Measurements from ENCODE around the gene NPIPA5. TPM values are rescaled to one million over a fixed set of nuclear protein-coding genes. Genes with fewer than 3 reads are reported as not detected.

Gene NPIPA5
- total and polyA plus RNA-seq, 2 of the 13 experiments (the other 11 are each of a cell fraction or from before 2014, with no cell fraction given): 9.7 to 21.5 TPM

- TF ChIP-seq CCDC6 (CRISPR knock-in tag; IDR thresholded peaks at IDR 0.05) (peak; percentile 58; the same call in 1 of the 2 replicates), TEAD2 (CRISPR knock-in tag; IDR thresholded peaks at IDR 0.05) (no peak), NFIC (IDR thresholded peaks at IDR 0.05; ENCODE audit: low read length) (peak; percentile 59), DRAP1 (CRISPR knock-in tag; IDR thresholded peaks at IDR 0.05) (peak; percentile 81; the same call in 1 of the 2 replicates), PRDM4 (CRISPR knock-in tag; IDR thresholded peaks at IDR 0.05; ENCODE audit: borderline replicate concordance) (0 out of 2 replicates have a peak, but pooled peaks have one; percentile 49), CREBL2 (CRISPR knock-in tag; IDR thresholded peaks at IDR 0.05; ENCODE audit: borderline replicate concordance) (no peak), NFYB (CRISPR knock-in tag; IDR thresholded peaks at IDR 0.05) (peak; percentile 28), THYN1 (CRISPR knock-in tag; IDR thresholded peaks at IDR 0.05; ENCODE audit: borderline replicate concordance, low read depth) (0 out of 2 replicates have a peak, but pooled peaks have one; percentile 61), CBX2 (IDR thresholded peaks at IDR 0.05; ENCODE audit: low read depth, low read length) (no peak), CBX2 (CRISPR knock-in tag; IDR thresholded peaks at IDR 0.05; ENCODE audit: low read depth) (no peak; the same call in 1 of the 2 replicates), ZNF333 (CRISPR knock-in tag; IDR thresholded peaks at IDR 0.05; ENCODE audit: borderline replicate concordance) (peak; percentile 42; the same call in 1 of the 2 replicates), ZNF557 (CRISPR knock-in tag; IDR thresholded peaks at IDR 0.05) (no peak), ZNF558 (CRISPR knock-in tag; IDR thresholded peaks at IDR 0.05; ENCODE audit: borderline replicate concordance) (0 out of 2 replicates have a peak, but pooled peaks have one; percentile 42), ZNF512B (CRISPR knock-in tag; IDR thresholded peaks at IDR 0.05; ENCODE audit: borderline replicate concordance) (no peak; the same call in 1 of the 2 replicates), ZNF484 (CRISPR knock-in tag; IDR thresholded peaks at IDR 0.05; ENCODE audit: borderline replicate concordance, low read depth) (no peak), HNRNPL (IDR thresholded peaks at IDR 0.05; ENCODE audit: low read depth, low read length) (no peak), PCBP1 (IDR thresholded peaks at IDR 0.05; ENCODE audit: borderline replicate concordance, low read depth, low read length) (no peak), ZNF572 (CRISPR knock-in tag; IDR thresholded peaks at IDR 0.05) (peak; percentile 98), RELA (CRISPR knock-in tag; IDR thresholded peaks at IDR 0.05) (no peak), ZNF101 (CRISPR knock-in tag; IDR thresholded peaks at IDR 0.05; ENCODE audit: borderline replicate concordance, low read depth) (no peak), ATF6 (CRISPR knock-in tag; conservative IDR thresholded peaks at IDR 0.05) (no peak; the same call in 1 of the 2 replicates), MIXL1 (CRISPR knock-in tag; IDR thresholded peaks at IDR 0.05) (peak; percentile 98)
These were observed 20.7 kb upstream of the NPIPA5 start (continued) for GRCh38 chr16:15398618-15399316.

All from HepG2 (cell line).